ENCODE data around the gene MRPL23.

MRPL23 gene

GRCh38 chr11:1998290-1998689 lies 51.2 kb downstream of the MRPL23 start:
- no peak for DNase-seq

- DNase-seq = no peak
Measured at GRCh38 chr11:1998861-1999260, 51.7 kb downstream of the MRPL23 start.

- DNase-seq = no peak
Measured at GRCh38 chr11:2002042-2002776, 55.1 kb downstream of the MRPL23 start.

- no peak for DNase-seq
Measured at GRCh38 chr11:2002807-2003206, 55.7 kb downstream of the MRPL23 start.

GRCh38 chr11:2004466-2004865 lies 57.3 kb downstream of the MRPL23 start:
- no peak for DNase-seq

Measured in NCI-H526 (cell line).